Hepatocyte (in vitro differentiated cells): ENCODE results near the gene NDUFC2. TPM values are rescaled to one million over a fixed set of nuclear protein-coding genes. Genes with fewer than 3 reads are reported as not detected.
"Not testable (repeated sequence)": the region's sequence is repeated elsewhere in the genome, so short reads cannot be mapped to it uniquely, and the experiment has no call there.

Experiments used
- DNase-seq: peaks from one replicate; pipeline ENCODE4 v3.0.0-alpha.2; 2016; ENCODE audit warnings: low spot score
- H2AFZ ChIP-seq: fragments of 200-600 bp; sonication (generic); 2 replicates; pipeline ENCODE4 v1.6.0; 2016; ENCODE audit warnings: antibody characterized with exemption, mild to moderate bottlenecking
- H3K27ac ChIP-seq: fragments of 200-600 bp; sonication (generic); 2 replicates; pipeline ENCODE4 v1.5.1; 2016; ENCODE audit warnings: mild to moderate bottlenecking
- H3K27me3 ChIP-seq: fragments of 200-600 bp; sonication (generic); 2 replicates; pipeline ENCODE4 v1.6.1; 2016
- H3K36me3 ChIP-seq: fragments of 200-600 bp; sonication (generic); replicated peaks from 2 replicates; pipeline ENCODE4 v1.5.1; 2016; ENCODE audit warnings: low read depth; ENCODE audit not compliant: insufficient read depth
- H3K4me1 ChIP-seq: fragments of 200-600 bp; sonication (generic); 2 replicates; pipeline ENCODE4 v1.5.1; 2016; ENCODE audit warnings: mild to moderate bottlenecking, moderate library complexity; ENCODE audit not compliant: insufficient read depth
- H3K4me2 ChIP-seq: fragments of 200-600 bp; sonication (generic); 2 replicates; pipeline ENCODE4 v1.6.0; 2016
- H3K4me3 ChIP-seq: fragments of 200-600 bp; sonication (generic); 2 replicates; pipeline ENCODE4 v1.5.1; 2016; ENCODE audit warnings: mild to moderate bottlenecking
- H3K79me2 ChIP-seq: fragments of 200-600 bp; sonication (generic); 2 replicates; pipeline ENCODE4 v1.6.0; 2017; ENCODE audit warnings: mild to moderate bottlenecking
- H3K9me2 ChIP-seq: fragments of 200-600 bp; sonication (generic); replicated peaks from 2 replicates; pipeline ENCODE4 v1.6.0; 2017; ENCODE audit warnings: mild to moderate bottlenecking; ENCODE audit not compliant: insufficient read depth
- H3K9me3 ChIP-seq: fragments of 200-600 bp; sonication (generic); 2 replicates; pipeline ENCODE4 v1.5.1; 2016; ENCODE audit warnings: low read depth, mild to moderate bottlenecking
- H4K20me1 ChIP-seq: fragments of 200-600 bp; sonication (generic); 2 replicates; pipeline ENCODE4 v1.6.0; 2016; ENCODE audit warnings: mild to moderate bottlenecking; ENCODE audit not compliant: insufficient read depth, poor library complexity, severe bottlenecking
- EZH2 ChIP-seq: fragments of 200-600 bp; sonication (generic); IDR thresholded peaks from 2 replicates; pipeline ENCODE4 v1.6.1; 2016; ENCODE audit warnings: antibody characterized with exemption, mild to moderate bottlenecking, borderline replicate concordance
- EZH2phosphoT487 ChIP-seq: fragments of 200-600 bp; sonication (generic); IDR thresholded peaks from one replicate; pipeline ENCODE4 v1.6.1; 2018; ENCODE audit warnings: antibody characterized with exemption, mild to moderate bottlenecking, low read depth, moderate library complexity; ENCODE audit not compliant: unreplicated experiment, severe bottlenecking
- WGBS: methylation state at CpG from one replicate; pipeline ENCODE4 v1.1.6; 2016; ENCODE audit warnings: low lambda C conversion rate; ENCODE audit errors: missing lambda C conversion rate; 5-methylcytosine and 5-hydroxymethylcytosine counted together
- polyA plus RNA-seq: library from polyadenylated mRNA; unstranded; fragments of >200 nt; fragmentation: Nextera tagmentation; extraction: Ambion mirVana; gene quantifications from 2 replicates; pipeline ENCODE4 v1.2.1, GENCODE V29; 2016
- total RNA-seq: library from RNA; depleted of rRNA; stranded (reverse); fragments of >200 nt; gene quantifications from 2 replicates; pipeline ENCODE4 v1.2.3, GENCODE V29; 2014
- TF ChIP-seq, protein P1 (sequence below): fragments of 200-600 bp; sonication (generic); IDR thresholded peaks from 2 replicates; pipeline ENCODE4 v1.5.1; 2016; ENCODE audit warnings: antibody characterized with exemption, mild to moderate bottlenecking; ENCODE audit not compliant: poor library complexity

The NDUFC2 gene
- total and polyA plus RNA-seq, 2 experiments from 2014 or later: 115 to 481 TPM

DNA sequence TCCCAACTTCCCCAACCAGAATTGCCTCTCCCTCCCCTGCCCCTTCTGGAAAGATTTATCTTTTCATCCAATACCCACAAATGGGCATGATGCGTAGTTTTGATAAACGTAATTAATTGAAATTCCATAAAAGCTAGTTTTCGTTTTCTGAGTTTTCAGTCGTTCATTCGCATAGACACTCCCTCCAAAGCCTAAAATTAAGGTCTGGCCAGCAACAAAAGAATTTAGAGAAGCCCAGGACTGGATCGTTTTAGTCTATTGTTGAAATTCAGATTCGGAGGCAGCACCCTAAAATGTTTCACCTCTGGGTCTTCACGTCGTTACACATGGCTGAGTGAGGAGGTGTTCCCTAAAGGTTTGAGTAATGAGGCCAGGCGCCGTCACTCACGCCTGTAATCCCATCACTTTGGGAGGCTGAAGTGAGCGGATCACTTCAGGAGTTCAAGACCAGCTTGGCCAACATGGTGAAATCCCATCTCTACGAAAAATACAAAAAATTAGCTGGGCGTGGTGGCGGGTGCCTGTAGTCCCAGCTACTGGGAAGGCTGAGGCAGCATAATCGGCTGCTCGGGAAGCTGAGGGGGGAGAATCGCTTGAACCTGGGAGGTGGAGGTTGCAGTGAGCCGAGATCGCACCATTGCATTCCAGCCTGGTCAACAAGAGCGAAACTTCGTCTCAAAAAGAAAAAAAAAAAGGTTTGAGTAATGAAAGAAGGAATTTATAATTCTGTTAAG, 589 bp upstream of the NDUFC2 start:
- H3K4me3 ChIP-seq: peak overlapping the region; percentile 94
- no peaks in the 10 kb centered on the region for H3K36me3 ChIP-seq
- peaks cover 13% of the 10 kb centered on the region for H3K4me1 ChIP-seq
- no peak for DNase-seq
- 73% methylated on average over 23 of the region's 23 CpGs for WGBS
- H3K79me2 ChIP-seq: peaks cover 49% of the 10 kb centered on the region
- TF ChIP-seq, protein P1, sequence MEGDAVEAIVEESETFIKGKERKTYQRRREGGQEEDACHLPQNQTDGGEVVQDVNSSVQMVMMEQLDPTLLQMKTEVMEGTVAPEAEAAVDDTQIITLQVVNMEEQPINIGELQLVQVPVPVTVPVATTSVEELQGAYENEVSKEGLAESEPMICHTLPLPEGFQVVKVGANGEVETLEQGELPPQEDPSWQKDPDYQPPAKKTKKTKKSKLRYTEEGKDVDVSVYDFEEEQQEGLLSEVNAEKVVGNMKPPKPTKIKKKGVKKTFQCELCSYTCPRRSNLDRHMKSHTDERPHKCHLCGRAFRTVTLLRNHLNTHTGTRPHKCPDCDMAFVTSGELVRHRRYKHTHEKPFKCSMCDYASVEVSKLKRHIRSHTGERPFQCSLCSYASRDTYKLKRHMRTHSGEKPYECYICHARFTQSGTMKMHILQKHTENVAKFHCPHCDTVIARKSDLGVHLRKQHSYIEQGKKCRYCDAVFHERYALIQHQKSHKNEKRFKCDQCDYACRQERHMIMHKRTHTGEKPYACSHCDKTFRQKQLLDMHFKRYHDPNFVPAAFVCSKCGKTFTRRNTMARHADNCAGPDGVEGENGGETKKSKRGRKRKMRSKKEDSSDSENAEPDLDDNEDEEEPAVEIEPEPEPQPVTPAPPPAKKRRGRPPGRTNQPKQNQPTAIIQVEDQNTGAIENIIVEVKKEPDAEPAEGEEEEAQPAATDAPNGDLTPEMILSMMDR: no peak
- no peak for TF ChIP-seq EZH2phosphoT487
- no peak for TF ChIP-seq EZH2
- H3K27me3 ChIP-seq: no peaks in the 10 kb centered on the region
- H3K27ac ChIP-seq: peak overlapping the region; percentile 98
- peaks cover 25% of the 10 kb centered on the region for H4K20me1 ChIP-seq
- H3K4me2 ChIP-seq: peak overlapping the region; percentile 95
- H2AFZ ChIP-seq: peak overlapping the region; percentile 95
- no peaks in the 10 kb centered on the region for H3K9me3 ChIP-seq
- H3K9me2 ChIP-seq: no peaks in the 10 kb centered on the region

GRCh38 chr11:78078218-78079167, 1.2 kb downstream of the NDUFC2 start:
- Histone ChIP-seq H3K27me3 (no peaks in the 10 kb centered on the region), H3K4me3 (peak overlapping the region; percentile 94), H2AFZ (peak overlapping the region; percentile 95), H4K20me1 (peaks cover 29% of the 10 kb centered on the region), H3K27ac (peak overlapping the region; percentile 98), H3K9me3 (no peaks in the 10 kb centered on the region), H3K4me1 (peaks cover 13% of the 10 kb centered on the region), H3K79me2 (peaks cover 66% of the 10 kb centered on the region), H3K36me3 (no peaks in the 10 kb centered on the region), H3K9me2 (no peaks in the 10 kb centered on the region), H3K4me2 (peak overlapping the region; percentile 95)
- no peak for DNase-seq
- WGBS: 34% methylated on average over 21 of the region's 21 CpGs
- TF ChIP-seq, protein P1: no peak
- TF ChIP-seq EZH2phosphoT487 (no peak), EZH2 (no peak)

- not testable (repeated sequence) for H3K27ac ChIP-seq, DNase-seq, H2AFZ ChIP-seq, H3K9me3 ChIP-seq, H3K9me2 ChIP-seq, H3K4me3 ChIP-seq, H3K27me3 ChIP-seq, H3K36me3 ChIP-seq
- H4K20me1 ChIP-seq: peaks cover 29% of the 10 kb centered on the region
- peak overlapping the region; percentile 95 for H3K4me2 ChIP-seq
- H3K4me1 ChIP-seq: peaks cover 17% of the 10 kb centered on the region
- WGBS: 88% methylated on average over 4 of the region's 4 CpGs
- H3K79me2 ChIP-seq: peaks cover 75% of the 10 kb centered on the region
Observed at GRCh38 chr11:78077592-78077991, 2.1 kb downstream of the NDUFC2 start.
